ENCODE measurements around the gene RBMS2.

DNA sequence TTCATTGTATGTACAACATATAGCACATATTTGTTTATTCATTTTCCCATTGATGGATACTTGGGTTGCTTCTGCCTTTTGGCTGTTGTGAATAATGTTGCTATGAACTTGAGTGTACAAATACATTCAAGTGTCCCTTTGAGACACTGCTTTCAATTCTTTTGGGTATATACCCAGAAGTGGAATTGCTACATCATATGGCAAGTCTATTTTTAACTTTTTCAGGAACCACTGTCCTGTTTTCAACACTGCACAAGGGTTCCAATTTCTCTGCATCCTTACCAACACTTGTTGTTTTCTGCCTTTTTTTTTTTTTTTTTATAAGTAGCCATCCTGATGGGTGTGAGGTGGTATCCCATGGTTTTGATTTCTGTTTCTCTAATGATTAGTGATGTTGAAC is 15.9 kb downstream of the RBMS2 start:
- TF ChIP-seq EZH2 (IDR thresholded peaks at IDR 0.05) = no peak
- no peak for TF ChIP-seq ZNF274 (IDR thresholded peaks at IDR 0.05; ENCODE audit: low read depth, low read length)
- TF ChIP-seq, protein P1, sequence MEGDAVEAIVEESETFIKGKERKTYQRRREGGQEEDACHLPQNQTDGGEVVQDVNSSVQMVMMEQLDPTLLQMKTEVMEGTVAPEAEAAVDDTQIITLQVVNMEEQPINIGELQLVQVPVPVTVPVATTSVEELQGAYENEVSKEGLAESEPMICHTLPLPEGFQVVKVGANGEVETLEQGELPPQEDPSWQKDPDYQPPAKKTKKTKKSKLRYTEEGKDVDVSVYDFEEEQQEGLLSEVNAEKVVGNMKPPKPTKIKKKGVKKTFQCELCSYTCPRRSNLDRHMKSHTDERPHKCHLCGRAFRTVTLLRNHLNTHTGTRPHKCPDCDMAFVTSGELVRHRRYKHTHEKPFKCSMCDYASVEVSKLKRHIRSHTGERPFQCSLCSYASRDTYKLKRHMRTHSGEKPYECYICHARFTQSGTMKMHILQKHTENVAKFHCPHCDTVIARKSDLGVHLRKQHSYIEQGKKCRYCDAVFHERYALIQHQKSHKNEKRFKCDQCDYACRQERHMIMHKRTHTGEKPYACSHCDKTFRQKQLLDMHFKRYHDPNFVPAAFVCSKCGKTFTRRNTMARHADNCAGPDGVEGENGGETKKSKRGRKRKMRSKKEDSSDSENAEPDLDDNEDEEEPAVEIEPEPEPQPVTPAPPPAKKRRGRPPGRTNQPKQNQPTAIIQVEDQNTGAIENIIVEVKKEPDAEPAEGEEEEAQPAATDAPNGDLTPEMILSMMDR (IDR thresholded peaks at IDR 0.05 in 2 of 3, conservative IDR thresholded peaks at IDR 0.05 in 1 of 3; ENCODE audit: borderline replicate concordance in 1 of 3, insufficient read depth in 1 of 3, low read depth in 2 of 3, low read length in 2 of 3) = no peak
- no peak for TF ChIP-seq POLR2AphosphoS5 (IDR thresholded peaks at IDR 0.05; ENCODE audit: low read depth, low read length)
- TF ChIP-seq, protein P2, sequence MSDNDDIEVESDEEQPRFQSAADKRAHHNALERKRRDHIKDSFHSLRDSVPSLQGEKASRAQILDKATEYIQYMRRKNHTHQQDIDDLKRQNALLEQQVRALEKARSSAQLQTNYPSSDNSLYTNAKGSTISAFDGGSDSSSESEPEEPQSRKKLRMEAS (IDR thresholded peaks at IDR 0.05) = no peak
- TF ChIP-seq, protein P3, sequence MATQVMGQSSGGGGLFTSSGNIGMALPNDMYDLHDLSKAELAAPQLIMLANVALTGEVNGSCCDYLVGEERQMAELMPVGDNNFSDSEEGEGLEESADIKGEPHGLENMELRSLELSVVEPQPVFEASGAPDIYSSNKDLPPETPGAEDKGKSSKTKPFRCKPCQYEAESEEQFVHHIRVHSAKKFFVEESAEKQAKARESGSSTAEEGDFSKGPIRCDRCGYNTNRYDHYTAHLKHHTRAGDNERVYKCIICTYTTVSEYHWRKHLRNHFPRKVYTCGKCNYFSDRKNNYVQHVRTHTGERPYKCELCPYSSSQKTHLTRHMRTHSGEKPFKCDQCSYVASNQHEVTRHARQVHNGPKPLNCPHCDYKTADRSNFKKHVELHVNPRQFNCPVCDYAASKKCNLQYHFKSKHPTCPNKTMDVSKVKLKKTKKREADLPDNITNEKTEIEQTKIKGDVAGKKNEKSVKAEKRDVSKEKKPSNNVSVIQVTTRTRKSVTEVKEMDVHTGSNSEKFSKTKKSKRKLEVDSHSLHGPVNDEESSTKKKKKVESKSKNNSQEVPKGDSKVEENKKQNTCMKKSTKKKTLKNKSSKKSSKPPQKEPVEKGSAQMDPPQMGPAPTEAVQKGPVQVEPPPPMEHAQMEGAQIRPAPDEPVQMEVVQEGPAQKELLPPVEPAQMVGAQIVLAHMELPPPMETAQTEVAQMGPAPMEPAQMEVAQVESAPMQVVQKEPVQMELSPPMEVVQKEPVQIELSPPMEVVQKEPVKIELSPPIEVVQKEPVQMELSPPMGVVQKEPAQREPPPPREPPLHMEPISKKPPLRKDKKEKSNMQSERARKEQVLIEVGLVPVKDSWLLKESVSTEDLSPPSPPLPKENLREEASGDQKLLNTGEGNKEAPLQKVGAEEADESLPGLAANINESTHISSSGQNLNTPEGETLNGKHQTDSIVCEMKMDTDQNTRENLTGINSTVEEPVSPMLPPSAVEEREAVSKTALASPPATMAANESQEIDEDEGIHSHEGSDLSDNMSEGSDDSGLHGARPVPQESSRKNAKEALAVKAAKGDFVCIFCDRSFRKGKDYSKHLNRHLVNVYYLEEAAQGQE (IDR thresholded peaks at IDR 0.05; ENCODE audit: low read depth) = no peak
- TF ChIP-seq ZFX (IDR thresholded peaks at IDR 0.05) = no peak
- no peak for TF ChIP-seq FOSL1 (IDR thresholded peaks at IDR 0.05; ENCODE audit: low read depth)
